GM18505 (cell line): ENCODE data around the gene ABHD8.
A peak's percentile ranks its signal among the peaks of the same experiment; 100 is the strongest.

Source experiments
- ATAC-seq: cut with Tn5 transposase; IDR thresholded peaks from one replicate; pipeline ENCODE4 v1.9.1; 2021; ENCODE audit not compliant: unreplicated experiment
- POLR2A ChIP-seq: IDR thresholded peaks from 4 replicates; pipeline ENCODE4 v1.6.1; 2011; ENCODE audit warnings: borderline replicate concordance; ENCODE audit not compliant: insufficient read depth, insufficient read length; ENCODE audit errors: extremely low read depth

The ABHD8 gene, protein sequence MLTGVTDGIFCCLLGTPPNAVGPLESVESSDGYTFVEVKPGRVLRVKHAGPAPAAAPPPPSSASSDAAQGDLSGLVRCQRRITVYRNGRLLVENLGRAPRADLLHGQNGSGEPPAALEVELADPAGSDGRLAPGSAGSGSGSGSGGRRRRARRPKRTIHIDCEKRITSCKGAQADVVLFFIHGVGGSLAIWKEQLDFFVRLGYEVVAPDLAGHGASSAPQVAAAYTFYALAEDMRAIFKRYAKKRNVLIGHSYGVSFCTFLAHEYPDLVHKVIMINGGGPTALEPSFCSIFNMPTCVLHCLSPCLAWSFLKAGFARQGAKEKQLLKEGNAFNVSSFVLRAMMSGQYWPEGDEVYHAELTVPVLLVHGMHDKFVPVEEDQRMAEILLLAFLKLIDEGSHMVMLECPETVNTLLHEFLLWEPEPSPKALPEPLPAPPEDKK

DNA sequence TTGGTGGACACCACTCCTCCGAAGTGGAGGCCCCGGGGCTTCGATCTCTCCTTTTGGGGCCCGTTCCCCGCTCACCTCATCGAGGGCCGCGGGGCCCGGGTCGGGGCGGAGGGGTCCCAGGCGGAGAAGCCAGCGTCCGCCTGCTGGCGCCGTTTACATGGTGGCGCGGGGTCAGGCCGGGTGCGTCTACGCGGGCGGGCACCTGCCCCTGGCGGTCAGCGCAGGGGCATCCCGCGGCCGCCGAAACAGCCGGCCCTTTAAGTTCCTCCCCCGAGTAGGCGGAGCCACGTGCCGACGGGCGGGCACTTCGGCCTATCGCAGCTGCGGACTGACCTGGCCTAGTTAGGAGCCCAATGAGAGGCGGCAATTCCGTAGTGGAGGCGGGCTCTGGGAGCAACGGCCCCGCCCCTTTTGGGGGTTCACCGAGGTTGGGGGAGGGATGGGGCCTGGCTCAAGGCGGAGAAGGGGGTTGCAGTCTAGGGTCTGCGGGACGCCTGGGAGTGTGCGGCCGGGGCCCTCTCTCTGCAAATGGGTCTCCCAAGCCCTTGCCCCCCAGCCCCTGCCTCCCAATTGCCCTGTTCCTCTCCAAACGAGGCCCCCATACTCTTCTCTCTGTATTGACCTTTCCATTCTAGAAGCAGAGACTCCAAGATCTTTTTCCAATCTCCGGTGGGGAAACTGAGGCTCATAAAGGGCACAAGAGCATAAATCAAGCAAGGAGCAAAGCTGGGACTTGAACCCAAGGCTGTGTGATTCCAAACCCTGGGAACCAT lies at the start of gene ABHD8:
Gene ABHD8, minus strand, starts transcription at position 259 of the 773 bp plus-strand sequence. CDS start 1,809 bp downstream, outside the sequence.
- ATAC-seq = peak; percentile 43
- TF ChIP-seq POLR2A = no peak

DNA sequence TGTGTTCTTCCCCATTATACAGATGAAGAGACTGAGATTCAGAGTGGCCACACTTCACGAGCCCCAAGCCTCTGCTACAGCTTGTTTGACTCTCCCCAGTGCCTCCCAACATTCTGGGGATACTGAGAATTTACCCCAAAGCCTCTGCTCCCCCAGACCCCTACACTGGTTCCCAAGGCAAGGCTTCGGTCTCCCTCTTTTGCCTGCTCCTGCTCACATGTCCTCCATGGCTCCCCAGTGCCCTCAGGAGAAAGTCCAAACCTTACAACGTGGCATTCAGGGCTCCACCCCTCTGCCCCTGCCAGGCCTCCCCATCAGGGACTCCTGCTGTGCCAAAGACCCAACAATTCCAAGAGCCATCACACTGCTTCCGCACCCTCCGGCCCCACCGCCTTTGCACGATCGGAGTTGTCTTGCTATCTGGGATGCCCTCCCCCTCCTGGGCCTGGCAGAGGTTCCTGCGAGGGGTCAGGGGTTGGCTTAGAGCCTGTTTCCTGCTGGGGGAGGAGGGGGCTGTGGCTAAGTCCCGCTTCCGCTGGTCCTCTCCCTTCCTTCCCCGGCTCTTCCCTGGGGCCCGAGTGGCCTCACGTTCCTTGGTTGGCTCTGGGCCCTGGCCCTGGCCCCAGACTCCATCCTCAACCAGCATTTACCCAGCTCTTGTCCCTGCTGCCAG lies 49.5 kb upstream of the ABHD8 start:
- no peak for ATAC-seq
- no peak for TF ChIP-seq POLR2A

GRCh38 chr19:17351815-17352435 lies 48.7 kb upstream of the ABHD8 start:
- ATAC-seq = no peak
- TF ChIP-seq POLR2A = no peak

DNA sequence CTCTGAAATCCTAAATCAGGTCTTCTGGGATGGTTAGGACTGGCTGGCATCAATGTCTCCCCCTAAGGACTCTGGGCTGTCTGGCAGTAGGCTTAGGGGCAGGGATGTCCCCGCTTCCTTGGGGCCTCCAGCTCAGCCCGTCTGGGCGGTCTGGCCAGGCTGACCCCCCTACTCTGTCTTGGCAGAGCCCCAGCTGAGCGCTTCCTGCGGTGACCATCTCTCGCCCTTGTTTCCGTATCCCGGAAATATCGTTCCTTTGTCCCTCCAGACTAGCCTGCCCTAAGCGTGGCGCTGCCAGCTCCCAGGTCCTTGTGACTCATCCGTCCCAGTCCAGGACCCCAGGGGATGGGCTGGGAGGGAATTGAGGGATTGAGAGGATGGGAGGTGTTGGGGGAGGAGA lies 45.5 kb upstream of the ABHD8 start:
- no peak for ATAC-seq
- no peak for TF ChIP-seq POLR2A

GRCh38 chr19:17347877-17348276 lies 44.7 kb upstream of the ABHD8 start:
- ATAC-seq = no peak
- TF ChIP-seq POLR2A = no peak

GRCh38 chr19:17347361-17347760 lies 44.1 kb upstream of the ABHD8 start:
- no peak for TF ChIP-seq POLR2A
- ATAC-seq = no peak

DNA sequence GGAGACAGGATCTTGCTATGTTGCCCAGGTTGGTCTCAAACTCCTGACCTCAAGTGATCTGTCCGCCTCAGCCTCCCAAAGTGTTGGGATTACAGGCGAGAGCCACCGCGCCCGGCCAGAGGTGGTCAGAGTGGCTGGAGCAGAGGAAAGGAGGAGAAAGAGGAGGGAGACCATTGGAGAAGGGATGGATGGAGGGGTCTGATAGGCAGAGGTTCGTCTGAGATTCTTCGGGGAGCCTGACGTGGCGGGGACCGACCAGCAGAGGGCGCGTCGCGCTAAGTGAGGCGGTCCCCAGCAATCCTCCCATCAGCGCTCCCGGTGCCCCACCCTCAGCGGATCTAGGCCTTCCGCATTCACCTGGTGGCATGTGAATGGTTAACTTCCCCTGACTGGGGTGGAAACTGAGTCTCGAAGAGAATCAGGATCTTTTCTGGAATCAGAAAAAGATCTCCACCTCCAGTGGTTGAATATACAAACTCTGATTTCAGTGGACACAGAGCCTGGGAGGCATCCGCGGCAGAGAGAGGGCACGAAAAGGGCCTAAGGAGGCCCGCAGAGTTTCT lies 43.0 kb upstream of the ABHD8 start:
- ATAC-seq = no peak
- TF ChIP-seq POLR2A = no peak

DNA sequence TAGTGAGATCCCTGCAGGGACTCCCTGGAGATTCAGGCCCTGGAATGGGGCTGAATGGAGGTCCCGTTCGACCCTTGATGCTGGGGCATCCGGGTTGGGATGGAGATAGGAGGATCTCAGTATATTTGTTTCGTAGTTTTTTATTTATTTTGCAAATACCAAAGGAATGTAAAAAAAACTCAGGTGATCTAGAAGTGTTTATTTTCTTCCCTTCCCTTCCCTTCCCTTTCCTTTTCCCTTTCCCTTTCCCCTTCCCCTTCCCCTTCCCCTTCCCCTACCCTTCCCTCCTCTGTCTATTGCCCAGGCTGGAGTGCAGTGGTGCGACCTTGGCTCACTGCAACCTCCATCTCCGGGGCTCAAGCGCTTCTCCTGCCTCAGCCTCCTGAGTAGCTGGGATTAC lies 38.6 kb upstream of the ABHD8 start:
- no peak for TF ChIP-seq POLR2A
- ATAC-seq = no peak

- no peak for ATAC-seq
- TF ChIP-seq POLR2A = no peak
Observed at GRCh38 chr19:17341386-17341785, 38.2 kb upstream of the ABHD8 start.

- no peak for ATAC-seq
- TF ChIP-seq POLR2A = no peak
Observed at GRCh38 chr19:17340871-17341357, 37.7 kb upstream of the ABHD8 start.

DNA sequence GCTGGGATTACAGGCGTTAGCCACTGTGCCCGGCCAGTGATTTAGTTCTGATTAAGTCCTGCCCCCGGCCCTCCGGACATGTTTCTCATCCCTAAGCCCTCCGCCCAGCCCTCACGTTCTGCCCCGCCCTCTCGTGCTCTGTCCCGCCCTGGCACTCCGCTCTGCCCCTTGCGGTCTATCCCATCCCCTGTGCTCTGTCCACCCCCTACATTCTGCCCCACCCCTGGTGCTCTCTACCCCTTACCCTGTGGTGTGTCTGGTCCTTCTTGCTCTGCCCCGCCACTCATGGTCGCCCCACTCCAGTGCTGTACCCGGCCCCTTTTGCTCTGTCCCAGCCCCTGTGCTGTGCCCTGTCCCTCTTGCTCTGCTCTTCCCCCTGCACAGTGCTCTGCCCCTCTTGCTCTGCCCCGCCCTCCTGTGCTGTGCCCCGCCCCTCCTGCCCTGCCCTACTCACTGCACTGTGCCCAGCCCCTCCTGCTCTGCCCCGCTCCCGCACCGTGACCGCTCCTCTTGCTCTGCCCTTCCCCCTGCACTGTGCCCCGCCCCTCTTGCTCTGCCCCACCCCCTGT lies 37.2 kb upstream of the ABHD8 start:
- TF ChIP-seq POLR2A = no peak
- no peak for ATAC-seq

GRCh38 chr19:17339088-17339741 lies 36.0 kb upstream of the ABHD8 start:
- no peak for TF ChIP-seq POLR2A
- ATAC-seq = no peak
